ENCODE data around the gene CREB3L1.

Gene CREB3L1

GRCh38 chr11:46238078-46238966 lies 39.1 kb upstream of the CREB3L1 start:
- Histone ChIP-seq H3K4me3 (ENCODE audit: low read length) (peak overlapping the region; percentile 57), H3F3A (ENCODE audit: control insufficient read depth, insufficient read depth) (no peaks in the 10 kb centered on the region; the same call in 1 of the 2 replicates), H3K9me3 (ENCODE audit: control insufficient read depth, insufficient read depth, low read length) (no peaks in the 10 kb centered on the region), H3K36me3 (ENCODE audit: control insufficient read depth, low read length) (no peaks in the 10 kb centered on the region), H3K79me2 (ENCODE audit: control insufficient read depth, low read length) (no peaks in the 10 kb centered on the region), H4K20me1 (ENCODE audit: control insufficient read depth, insufficient read depth, low read depth, low read length) (no peaks in the 10 kb centered on the region), H3K27ac (ENCODE audit: low read depth, low read length) (no peak overlapping the region), H3K9me2 (replicated peaks; ENCODE audit: control insufficient read depth, low read length) (no peaks in the 10 kb centered on the region), H3K4me1 (ENCODE audit: control insufficient read depth, low read length) (peaks cover 20% of the 10 kb centered on the region), H3K4me2 (ENCODE audit: low read length) (peak overlapping the region; percentile 58), H3K27me3 (ENCODE audit: control insufficient read depth, low read length) (peaks cover 34% of the 10 kb centered on the region)
- TF ChIP-seq EZH2phosphoT487 (IDR thresholded peaks at IDR 0.05; ENCODE audit: borderline replicate concordance, low read length) (0 out of 2 replicates have a peak, but pooled peaks have one; percentile 28), CTCF (IDR thresholded peaks at IDR 0.05; ENCODE audit: low read depth, low read length, poor library complexity, severe bottlenecking) (no peak)

- H3K4me1 ChIP-seq (ENCODE audit: control insufficient read depth, low read length), result peaks cover 24% of the 10 kb centered on the region
- peaks cover 28% of the 10 kb centered on the region for H3K27me3 ChIP-seq (ENCODE audit: control insufficient read depth, low read length)
- H3F3A ChIP-seq (ENCODE audit: control insufficient read depth, insufficient read depth), result no peaks in the 10 kb centered on the region; the same call in 1 of the 2 replicates
- H4K20me1 ChIP-seq (ENCODE audit: control insufficient read depth, insufficient read depth, low read depth, low read length), result no peaks in the 10 kb centered on the region
- TF ChIP-seq CTCF (IDR thresholded peaks at IDR 0.05; ENCODE audit: low read depth, low read length, poor library complexity, severe bottlenecking) (peak; percentile 98), EZH2phosphoT487 (IDR thresholded peaks at IDR 0.05; ENCODE audit: borderline replicate concordance, low read length) (no peak)
- H3K4me2 ChIP-seq (ENCODE audit: low read length), result peak overlapping the region; percentile 58
- H3K9me2 ChIP-seq (replicated peaks; ENCODE audit: control insufficient read depth, low read length), result no peaks in the 10 kb centered on the region
- no peaks in the 10 kb centered on the region for H3K9me3 ChIP-seq (ENCODE audit: control insufficient read depth, insufficient read depth, low read length)
- H3K27ac ChIP-seq (ENCODE audit: low read depth, low read length), result no peak overlapping the region
- H3K79me2 ChIP-seq (ENCODE audit: control insufficient read depth, low read length), result no peaks in the 10 kb centered on the region
- H3K36me3 ChIP-seq (ENCODE audit: control insufficient read depth, low read length), result no peaks in the 10 kb centered on the region
- H3K4me3 ChIP-seq (ENCODE audit: low read length), result peak overlapping the region; percentile 57
Measured at GRCh38 chr11:46238967-46239800, 38.3 kb upstream of the CREB3L1 start.

GRCh38 chr11:46239801-46240061 lies 37.7 kb upstream of the CREB3L1 start:
- H3K79me2 ChIP-seq (ENCODE audit: control insufficient read depth, low read length), result no peaks in the 10 kb centered on the region
- H3K27me3 ChIP-seq (ENCODE audit: control insufficient read depth, low read length), result peaks cover 25% of the 10 kb centered on the region
- no peak overlapping the region for H3K4me3 ChIP-seq (ENCODE audit: low read length)
- H3K4me2 ChIP-seq (ENCODE audit: low read length), result no peak overlapping the region
- H3F3A ChIP-seq (ENCODE audit: control insufficient read depth, insufficient read depth), result no peaks in the 10 kb centered on the region; the same call in 1 of the 2 replicates
- H3K4me1 ChIP-seq (ENCODE audit: control insufficient read depth, low read length), result peaks cover 24% of the 10 kb centered on the region
- no peaks in the 10 kb centered on the region for H3K9me2 ChIP-seq (replicated peaks; ENCODE audit: control insufficient read depth, low read length)
- TF ChIP-seq CTCF (IDR thresholded peaks at IDR 0.05; ENCODE audit: low read depth, low read length, poor library complexity, severe bottlenecking), result no peak
- no peak for TF ChIP-seq EZH2phosphoT487 (IDR thresholded peaks at IDR 0.05; ENCODE audit: borderline replicate concordance, low read length)
- H3K36me3 ChIP-seq (ENCODE audit: control insufficient read depth, low read length), result no peaks in the 10 kb centered on the region
- no peaks in the 10 kb centered on the region for H4K20me1 ChIP-seq (ENCODE audit: control insufficient read depth, insufficient read depth, low read depth, low read length)
- no peaks in the 10 kb centered on the region for H3K9me3 ChIP-seq (ENCODE audit: control insufficient read depth, insufficient read depth, low read length)
- no peak overlapping the region for H3K27ac ChIP-seq (ENCODE audit: low read depth, low read length)

Measured in DOHH2 (cell line).